ENCODE results near the gene LY86. TPM values are rescaled to one million over a fixed set of nuclear protein-coding genes. Genes with fewer than 3 reads are reported as not detected.

LY86 gene
- total RNA-seq, 1 donor from 2014 or later = not detected

DNA sequence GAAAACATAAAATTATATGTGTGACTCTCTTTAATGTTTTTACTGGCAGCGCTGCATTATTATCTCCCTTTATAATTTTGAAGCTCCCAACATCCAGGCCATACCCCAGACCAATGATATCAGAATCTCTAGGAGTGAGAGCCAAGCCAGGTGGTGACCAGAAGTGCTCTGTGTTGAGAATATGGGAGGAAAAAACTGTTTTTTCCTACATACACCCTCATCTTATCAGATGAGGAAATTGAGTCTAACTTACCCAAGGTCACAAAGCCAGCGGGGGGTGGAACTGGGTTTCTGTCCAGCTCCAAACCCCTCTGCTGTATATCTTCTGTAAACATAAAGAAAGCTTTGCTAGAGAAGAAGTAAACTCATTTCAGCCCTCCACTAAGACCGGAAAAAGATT, 42.5 kb downstream of the LY86 start:
- TF ChIP-seq, protein P1, sequence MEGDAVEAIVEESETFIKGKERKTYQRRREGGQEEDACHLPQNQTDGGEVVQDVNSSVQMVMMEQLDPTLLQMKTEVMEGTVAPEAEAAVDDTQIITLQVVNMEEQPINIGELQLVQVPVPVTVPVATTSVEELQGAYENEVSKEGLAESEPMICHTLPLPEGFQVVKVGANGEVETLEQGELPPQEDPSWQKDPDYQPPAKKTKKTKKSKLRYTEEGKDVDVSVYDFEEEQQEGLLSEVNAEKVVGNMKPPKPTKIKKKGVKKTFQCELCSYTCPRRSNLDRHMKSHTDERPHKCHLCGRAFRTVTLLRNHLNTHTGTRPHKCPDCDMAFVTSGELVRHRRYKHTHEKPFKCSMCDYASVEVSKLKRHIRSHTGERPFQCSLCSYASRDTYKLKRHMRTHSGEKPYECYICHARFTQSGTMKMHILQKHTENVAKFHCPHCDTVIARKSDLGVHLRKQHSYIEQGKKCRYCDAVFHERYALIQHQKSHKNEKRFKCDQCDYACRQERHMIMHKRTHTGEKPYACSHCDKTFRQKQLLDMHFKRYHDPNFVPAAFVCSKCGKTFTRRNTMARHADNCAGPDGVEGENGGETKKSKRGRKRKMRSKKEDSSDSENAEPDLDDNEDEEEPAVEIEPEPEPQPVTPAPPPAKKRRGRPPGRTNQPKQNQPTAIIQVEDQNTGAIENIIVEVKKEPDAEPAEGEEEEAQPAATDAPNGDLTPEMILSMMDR (IDR thresholded peaks at IDR 0.05; ENCODE audit: unreplicated experiment) = no peak
- Mint-ChIP-seq H3K9me3 (no peaks in the 10 kb centered on the region), H3K27me3 (ENCODE audit: low read depth) (peaks cover 5% of the 10 kb centered on the region), H3K27ac (no peak overlapping the region), H3K36me3 (no peaks in the 10 kb centered on the region), H3K4me1 (peaks cover 67% of the 10 kb centered on the region), H3K4me3 (no peak overlapping the region)
- no peak for DNase-seq (ENCODE audit: low spot score in 2 of 2, unreplicated experiment in 2 of 2)

DNA sequence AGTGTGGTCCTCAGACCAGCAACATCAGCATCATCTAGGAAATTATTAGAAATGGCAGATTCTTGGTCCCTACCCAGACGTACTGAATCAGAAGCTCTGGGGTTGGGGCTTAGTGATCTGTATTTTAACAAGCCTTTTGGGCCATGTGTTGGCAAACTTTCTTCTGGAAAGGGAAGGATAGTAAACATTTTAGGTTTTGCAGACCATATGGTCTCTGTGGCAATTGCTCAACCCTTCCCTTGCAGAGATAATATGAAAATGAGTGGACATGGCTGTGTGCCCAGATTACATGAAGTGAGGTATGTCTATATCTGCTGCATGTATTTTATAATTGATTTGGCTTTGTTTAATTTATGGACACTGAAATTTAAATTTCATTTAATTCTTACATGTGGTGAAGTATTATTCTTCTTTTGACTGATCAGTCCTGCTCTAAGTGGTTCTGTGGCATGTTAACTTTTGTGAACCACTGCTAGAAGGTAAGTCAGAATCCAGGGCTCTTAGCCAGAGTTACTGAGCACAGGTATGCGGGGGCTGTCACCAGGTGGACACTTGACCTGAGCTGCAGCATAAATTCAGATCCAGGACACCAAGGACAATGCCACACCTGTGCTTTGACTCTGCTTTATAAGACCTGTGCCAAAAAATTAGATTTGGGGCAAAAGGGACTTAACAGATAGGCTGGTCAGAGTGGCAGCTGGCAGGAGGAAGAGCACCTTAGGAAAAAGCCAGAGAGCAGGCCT, 43.2 kb downstream of the LY86 start:
- no peaks in the 10 kb centered on the region for H3K9me3 Mint-ChIP-seq

DNA sequence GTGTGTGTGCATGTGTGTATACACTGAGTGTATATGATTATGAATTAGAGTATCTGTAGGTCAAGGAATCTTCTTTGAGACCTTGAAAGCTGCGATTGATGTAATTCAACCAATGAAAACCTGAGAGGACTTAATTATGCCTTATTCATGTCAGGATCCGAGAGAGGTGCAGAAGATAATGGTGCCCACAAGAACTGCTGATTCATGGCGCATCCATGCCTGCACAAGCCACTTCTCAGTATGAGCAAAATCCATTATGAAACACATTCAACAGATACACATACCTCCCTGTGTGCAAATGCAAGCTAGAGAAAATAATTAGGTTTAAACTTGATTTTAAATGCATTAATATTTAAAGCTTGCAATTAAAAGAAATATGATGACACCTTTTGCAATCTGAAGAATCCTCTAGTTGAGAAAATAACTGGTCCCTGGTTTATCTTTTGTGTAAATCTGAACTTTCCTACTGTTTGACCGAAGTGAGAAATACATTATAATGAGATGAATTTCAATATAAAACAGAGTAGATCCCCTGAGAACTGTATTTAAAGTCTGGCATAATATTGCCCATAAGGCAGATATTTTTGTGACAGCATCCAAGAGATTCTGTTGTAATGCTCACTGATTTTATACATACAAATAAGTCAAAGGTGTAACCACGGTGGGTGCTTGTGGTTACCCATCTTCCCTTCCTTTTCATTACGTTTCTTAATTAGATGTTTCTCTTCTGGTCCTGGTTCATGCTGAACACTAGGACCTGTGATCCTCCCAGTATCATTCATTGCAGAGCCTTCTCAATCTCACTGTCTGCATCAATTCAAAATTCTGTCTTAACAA, 45.6 kb downstream of the LY86 start:
- Mint-ChIP-seq H3K27ac (no peak overlapping the region), H3K36me3 (no peaks in the 10 kb centered on the region), H3K27me3 (ENCODE audit: low read depth) (peaks cover 1% of the 10 kb centered on the region), H3K9me3 (no peaks in the 10 kb centered on the region), H3K4me3 (no peak overlapping the region), H3K4me1 (peaks cover 56% of the 10 kb centered on the region)
- DNase-seq (ENCODE audit: low spot score in 2 of 2, unreplicated experiment in 2 of 2) = no peak
- TF ChIP-seq, protein P1 (IDR thresholded peaks at IDR 0.05; ENCODE audit: unreplicated experiment) = no peak

More for the DNA sequence above, 43.2 kb downstream of the LY86 start:
- no peak for DNase-seq (ENCODE audit: low spot score in 2 of 2, unreplicated experiment in 2 of 2)
- Mint-ChIP-seq H3K4me3 (no peak overlapping the region), H3K4me1 (peaks cover 65% of the 10 kb centered on the region), H3K27ac (peak overlapping the region; percentile 70), H3K36me3 (no peaks in the 10 kb centered on the region), H3K27me3 (ENCODE audit: low read depth) (peaks cover 5% of the 10 kb centered on the region)
- TF ChIP-seq, protein P1 (IDR thresholded peaks at IDR 0.05; ENCODE audit: unreplicated experiment) = no peak

DNA sequence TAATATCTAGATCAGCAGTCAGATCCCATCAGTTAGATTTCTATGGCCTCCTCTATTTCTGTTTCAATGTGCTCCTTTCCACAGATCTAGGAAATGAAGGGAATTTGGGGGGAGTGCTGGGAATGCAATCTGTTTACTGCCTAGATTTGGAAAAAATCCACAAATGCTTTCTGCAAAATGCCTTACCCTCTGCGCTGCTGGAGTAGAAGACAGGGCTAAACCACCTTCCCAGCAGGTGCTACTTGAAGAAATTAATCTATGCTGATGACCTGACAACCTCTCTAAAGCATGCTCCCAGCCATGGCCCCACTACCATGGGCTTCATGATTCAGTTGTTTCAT, 46.2 kb downstream of the LY86 start:
- DNase-seq (ENCODE audit: low spot score in 2 of 2, unreplicated experiment in 2 of 2) = no peak

DNA sequence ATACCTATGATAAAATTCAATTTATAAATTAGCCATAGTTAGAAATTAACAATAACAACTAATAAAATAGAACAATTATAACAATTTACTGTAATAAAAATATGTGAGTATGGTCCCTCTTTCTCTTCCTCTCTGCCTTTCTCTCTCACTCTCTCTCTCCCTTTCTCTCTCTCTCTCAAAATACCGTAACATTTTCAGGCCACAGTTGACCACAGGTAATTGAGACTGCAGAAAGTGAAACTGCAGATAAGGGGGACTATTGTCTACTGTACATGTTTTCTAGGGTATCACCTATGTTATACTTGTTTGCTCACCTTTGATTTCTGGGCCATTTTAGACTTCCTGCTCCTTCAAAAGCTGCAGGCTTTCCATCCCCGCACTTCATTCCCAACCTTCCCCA, 46.8 kb downstream of the LY86 start:
- Mint-ChIP-seq H3K9me3 (no peaks in the 10 kb centered on the region), H3K4me3 (no peak overlapping the region), H3K36me3 (no peaks in the 10 kb centered on the region), H3K4me1 (peaks cover 46% of the 10 kb centered on the region), H3K27ac (no peak overlapping the region), H3K27me3 (ENCODE audit: low read depth) (no peaks in the 10 kb centered on the region)
- TF ChIP-seq, protein P1 (IDR thresholded peaks at IDR 0.05; ENCODE audit: unreplicated experiment) = no peak
- DNase-seq (ENCODE audit: low spot score in 2 of 2, unreplicated experiment in 2 of 2) = no peak

More for the DNA sequence above, 46.2 kb downstream of the LY86 start:
- no peaks in the 10 kb centered on the region for H3K9me3 Mint-ChIP-seq
- TF ChIP-seq, protein P1 (IDR thresholded peaks at IDR 0.05; ENCODE audit: unreplicated experiment) = no peak
- no peaks in the 10 kb centered on the region for H3K36me3 Mint-ChIP-seq
- no peak overlapping the region for H3K4me3 Mint-ChIP-seq
- H3K4me1 Mint-ChIP-seq = peaks cover 50% of the 10 kb centered on the region
- no peak overlapping the region for H3K27ac Mint-ChIP-seq
- H3K27me3 Mint-ChIP-seq (ENCODE audit: low read depth) = peaks cover under 1% of the 10 kb centered on the region

Measured in mesothelial cell of epicardium (in vitro differentiated cells).